B cell (primary cell): ENCODE measurements around the gene FCRL1. TPM values are rescaled to one million over a fixed set of nuclear protein-coding genes. Genes with fewer than 3 reads are reported as not detected.

Experiments used
- ATAC-seq: fragments of 200-7000 bp; cut with Tn5 transposase; one replicate; pipeline ENCODE4 v1.10.0; 2021; ENCODE audit warnings: low read depth, mild to moderate bottlenecking, moderate number of reproducible peaks, moderate library complexity
- CTCF ChIA-PET: fragments of 350-600 bp; sonication (Branson Sonifier 250); formaldehyde crosslinking; loops from one replicate; lab custom pipeline; 2021; ENCODE audit warnings: antibody characterized with exemption, inconsistent platforms; lab: Charles Lee
- POLR2A ChIA-PET: fragments of 350-600 bp; sonication (Branson Sonifier 250); formaldehyde crosslinking; loops from one replicate; lab custom pipeline; 2021; ENCODE audit warnings: antibody characterized with exemption; lab: Charles Lee
- DNase-seq: peaks from one replicate; pipeline ENCODE4 v3.0.0; 2013
- H2AFZ ChIP-seq: 2 replicates; pipeline ENCODE4 v1.6.1; 2012; ENCODE audit warnings: mild to moderate bottlenecking, low read depth, low read length; ENCODE audit not compliant: insufficient read depth, poor library complexity, severe bottlenecking
- H3K27ac ChIP-seq, 2 donors: 1 replicate in 1 of 2; 2 replicates in 1 of 2; pipeline ENCODE4 v1.5.1; 2012 to 2013; ENCODE audit warnings: low read length in 2 of 2, mild to moderate bottlenecking in 2 of 2, moderate library complexity in 1 of 2
- H3K27me3 ChIP-seq, 4 experiments: fragments of 200-600 bp in 1 of 4; sonication (generic) in 1 of 4; replicated peaks in 1 of 4; 1 replicate in 2 of 4; 2 replicates in 2 of 4; pipeline versions ENCODE4 v1.6.1 to v1.7.0; 2013 to 2016; ENCODE audit warnings: low read length in 3 of 4, mild to moderate bottlenecking in 2 of 4, mixed read lengths in 1 of 4, moderate library complexity in 1 of 4; ENCODE audit not compliant: insufficient read depth in 4 of 4, control insufficient read depth in 3 of 4; ENCODE audit errors: control extremely low read depth in 1 of 4
- H3K36me3 ChIP-seq, 2 experiments: replicated peaks in 1 of 2; 1 replicate in 1 of 2; 2 replicates in 1 of 2; pipeline versions ENCODE4 v1.6.1 to v1.7.1; 2013; ENCODE audit warnings: low read length in 1 of 2; ENCODE audit not compliant: insufficient read depth in 2 of 2, control insufficient read depth in 1 of 2; ENCODE audit errors: control extremely low read depth in 1 of 2, extremely low read depth in 1 of 2
- H3K4me1 ChIP-seq, 2 donors: fragments of 200-600 bp in 1 of 2; sonication (generic) in 1 of 2; 1 replicate in 1 of 2; 2 replicates in 1 of 2; pipeline versions ENCODE4 v1.5.1 to v1.6.1; 2013 to 2017; ENCODE audit warnings: low read length in 2 of 2; ENCODE audit not compliant: control insufficient read depth in 2 of 2, insufficient read depth in 2 of 2
- H3K4me2 ChIP-seq: replicated peaks from 2 replicates; pipeline ENCODE3; 2012; ENCODE audit warnings: mild to moderate bottlenecking, low read depth, low read length; ENCODE audit not compliant: poor library complexity, severe bottlenecking
- H3K4me3 ChIP-seq, 5 experiments: fragments of 200-600 bp in 1 of 5; sonication (generic) in 1 of 5; 1 replicate in 3 of 5; 2 replicates in 2 of 5; pipeline versions ENCODE4 v1.5.1 to v1.7.0; 2011 to 2016; ENCODE audit warnings: low read length in 4 of 5, mild to moderate bottlenecking in 4 of 5, low read depth in 2 of 5, control low read depth in 1 of 5, moderate library complexity in 1 of 5; ENCODE audit not compliant: insufficient read depth in 1 of 5; ENCODE audit errors: control extremely low read depth in 1 of 5, extremely low read depth in 1 of 5
- H3K79me2 ChIP-seq: fragments of 200-600 bp; sonication (generic); one replicate; pipeline ENCODE4 v1.6.0; 2016; ENCODE audit warnings: low read length; ENCODE audit not compliant: control insufficient read depth, insufficient read depth
- H3K9ac ChIP-seq: fragments of 200-600 bp; sonication (generic); 2 replicates; pipeline ENCODE4 v1.6.1; 2017; ENCODE audit warnings: mild to moderate bottlenecking, low read length, moderate library complexity
- H3K9me3 ChIP-seq, 3 donors: one replicate each; pipeline versions ENCODE4 v1.6.1 to v1.7.1; 2013; ENCODE audit warnings: low read length in 2 of 3; ENCODE audit not compliant: control insufficient read depth in 2 of 3, insufficient read depth in 1 of 3; ENCODE audit errors: control extremely low read depth in 1 of 3
- H4K20me1 ChIP-seq: 2 replicates; pipeline ENCODE4 v1.6.0; 2012; ENCODE audit warnings: mild to moderate bottlenecking, low read length; ENCODE audit not compliant: insufficient read depth, control insufficient read depth, poor library complexity, severe bottlenecking
- H3K27ac Mint-ChIP-seq: one replicate; pipeline ENCODE4 v1.8.0; 2021; ENCODE audit warnings: mixed read lengths
- H3K27me3 Mint-ChIP-seq: one replicate; pipeline ENCODE4 v1.8.0; 2021; ENCODE audit warnings: mixed read lengths
- H3K4me1 Mint-ChIP-seq: one replicate; pipeline ENCODE4 v1.8.0; 2021; ENCODE audit warnings: mixed read lengths
- H3K4me3 Mint-ChIP-seq: one replicate; pipeline ENCODE4 v1.8.0; 2021; ENCODE audit warnings: mixed read lengths
- H3K9me3 Mint-ChIP-seq: one replicate; pipeline ENCODE4 v1.8.0; 2022; ENCODE audit warnings: mixed read lengths; ENCODE audit not compliant: insufficient read depth
- EZH2 ChIP-seq: IDR thresholded peaks from 2 replicates; pipeline ENCODE4 v1.6.1; 2012; ENCODE audit warnings: borderline replicate concordance, low read depth, mild to moderate bottlenecking, moderate library complexity, low read length; ENCODE audit not compliant: insufficient read depth, poor library complexity, severe bottlenecking
- WGBS: methylation state at CpG from one replicate; pipeline ENCODE4 v1.1.5; 2013; ENCODE audit warnings: missing lambda C conversion rate; ENCODE audit not compliant: insufficient coverage; 5-methylcytosine and 5-hydroxymethylcytosine counted together
- intact Hi-C: fragments of 100-400 bp; cut with micrococcal nuclease; formaldehyde crosslinking; loops from one replicate; pipeline ENCODE4 v1.10.0; 2022
- polyA plus RNA-seq: library from polyadenylated mRNA; depleted of rRNA; stranded (reverse); fragments of >200 nt; gene quantifications from 2 replicates; pipeline ENCODE4 v1.2.3, GENCODE V29; 2012
- total RNA-seq, 2 donors: library from RNA; stranded (reverse); fragments of 120-200 nt in 1 of 2; gene quantifications; 1 replicate in 1 of 2; 2 replicates in 1 of 2; pipeline versions ENCODE4 v1.2.3 to v1.2.4, GENCODE V29; 2013 to 2022
- TF ChIP-seq, protein P1 (sequence below): fragments of 200-600 bp; IDR thresholded peaks from one replicate; pipeline ENCODE4 v1.8.0; 2022; ENCODE audit warnings: antibody characterized with exemption, mild to moderate bottlenecking

Gene FCRL1
- total and polyA plus RNA-seq, 2 donors (not counting 1 experiment from before 2014, with no cell fraction given): 277 to 953 TPM

DNA sequence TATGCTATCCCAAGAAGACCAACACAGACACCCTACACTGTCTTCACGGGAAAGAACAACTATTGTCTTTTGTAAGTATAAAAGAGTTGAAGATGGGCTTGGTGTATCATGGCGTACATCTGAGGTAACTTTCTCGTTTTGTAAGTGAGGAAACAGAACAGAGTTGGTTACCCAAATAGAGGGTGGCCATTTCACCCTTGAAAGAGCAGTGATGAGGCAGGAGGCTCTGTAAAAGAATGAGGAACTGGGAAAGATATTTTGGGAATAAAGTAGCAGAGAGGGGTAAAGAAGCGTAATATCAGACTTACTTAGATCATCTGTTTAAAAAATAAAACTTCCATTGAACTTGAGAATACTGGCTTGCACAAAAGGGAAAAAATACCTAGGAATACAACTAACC is 61.9 kb downstream of the FCRL1 start:
- H3K36me3 ChIP-seq: peaks cover 17 to 89% of the 10 kb centered on the region in 2 experiments
- Mint-ChIP-seq H3K4me1 (peaks cover 48% of the 10 kb centered on the region), H3K9me3 (peaks cover 5% of the 10 kb centered on the region), H3K27me3 (no peaks in the 10 kb centered on the region), H3K27ac (peak overlapping the region; percentile 75), H3K4me3 (peak overlapping the region; percentile 64)
- intact Hi-C loops: no loop called here
- H3K4me3 ChIP-seq: no peak overlapping the region
- peaks cover 86% of the 10 kb centered on the region for H3K79me2 ChIP-seq
- peak overlapping the region; percentile 51 for H3K4me2 ChIP-seq
- peaks cover 8 to 17% (median 10%) of the 10 kb centered on the region in 3 donors for H3K9me3 ChIP-seq
- no peak overlapping the region for H3K9ac ChIP-seq
- peaks cover 5% of the 10 kb centered on the region for H4K20me1 ChIP-seq
- no peaks in the 10 kb centered on the region for H3K27me3 ChIP-seq
- ATAC-seq (no peak), DNase-seq (no peak)
- TF ChIP-seq, protein P1, sequence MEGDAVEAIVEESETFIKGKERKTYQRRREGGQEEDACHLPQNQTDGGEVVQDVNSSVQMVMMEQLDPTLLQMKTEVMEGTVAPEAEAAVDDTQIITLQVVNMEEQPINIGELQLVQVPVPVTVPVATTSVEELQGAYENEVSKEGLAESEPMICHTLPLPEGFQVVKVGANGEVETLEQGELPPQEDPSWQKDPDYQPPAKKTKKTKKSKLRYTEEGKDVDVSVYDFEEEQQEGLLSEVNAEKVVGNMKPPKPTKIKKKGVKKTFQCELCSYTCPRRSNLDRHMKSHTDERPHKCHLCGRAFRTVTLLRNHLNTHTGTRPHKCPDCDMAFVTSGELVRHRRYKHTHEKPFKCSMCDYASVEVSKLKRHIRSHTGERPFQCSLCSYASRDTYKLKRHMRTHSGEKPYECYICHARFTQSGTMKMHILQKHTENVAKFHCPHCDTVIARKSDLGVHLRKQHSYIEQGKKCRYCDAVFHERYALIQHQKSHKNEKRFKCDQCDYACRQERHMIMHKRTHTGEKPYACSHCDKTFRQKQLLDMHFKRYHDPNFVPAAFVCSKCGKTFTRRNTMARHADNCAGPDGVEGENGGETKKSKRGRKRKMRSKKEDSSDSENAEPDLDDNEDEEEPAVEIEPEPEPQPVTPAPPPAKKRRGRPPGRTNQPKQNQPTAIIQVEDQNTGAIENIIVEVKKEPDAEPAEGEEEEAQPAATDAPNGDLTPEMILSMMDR: no peak
- no peak for TF ChIP-seq EZH2
- H3K27ac ChIP-seq: peak overlapping the region in 1 of 2 donors; percentile 70
- H2AFZ ChIP-seq: no peak overlapping the region
- H3K4me1 ChIP-seq: peaks cover 19 to 21% of the 10 kb centered on the region in 2 donors
- ChIA-PET CTCF (interaction anchor here (0.7 to 3.3 kb wide), 2 partner anchors 7 to 15 kb away, joined by 3 to 26 read pairs; no protein-coding TSS in a partner anchor), POLR2A (no interaction called here)
- WGBS: 25% methylated on average over 2 of the region's 4 CpGs

DNA sequence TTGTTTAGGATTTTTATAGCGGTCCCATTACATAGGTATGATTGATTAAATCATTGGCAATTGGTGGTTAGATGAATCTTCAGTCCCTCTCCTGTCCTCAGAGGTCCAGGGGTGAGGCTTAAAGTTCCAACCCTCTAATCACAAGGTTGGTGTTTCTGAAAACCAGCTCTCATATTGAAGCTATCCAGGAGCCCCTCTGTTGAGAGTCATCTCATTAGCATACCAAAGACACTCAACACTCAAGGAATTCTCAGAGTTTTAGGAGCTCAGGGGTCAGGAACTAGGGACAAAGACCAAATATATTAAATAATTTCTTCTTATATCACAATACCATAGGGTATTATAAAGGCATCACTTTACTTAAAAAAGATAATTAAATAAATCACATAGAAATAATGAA is 66.3 kb downstream of the FCRL1 start:
- H3K36me3 ChIP-seq: peaks cover 26 to 81% of the 10 kb centered on the region in 2 experiments
- DNase-seq: no peak
- ATAC-seq: no peak
- H3K27ac ChIP-seq: no peak overlapping the region
- H3K4me1 Mint-ChIP-seq: peaks cover 32% of the 10 kb centered on the region
- no CpG with 5 or more reads among the region's 1 CpG for WGBS
- peaks cover 50% of the 10 kb centered on the region for H3K79me2 ChIP-seq
- ChIA-PET POLR2A (no interaction called here), CTCF (interaction anchor here (0.6 to 2.0 kb wide), 6 partner anchors 13 to 424 kb away, joined by 3 to 9 read pairs (median 4); no protein-coding TSS in a partner anchor)
- no peak overlapping the region for H3K4me2 ChIP-seq
- H3K9me3 Mint-ChIP-seq: no peaks in the 10 kb centered on the region
- no peaks in the 10 kb centered on the region for H3K27me3 ChIP-seq
- H3K9ac ChIP-seq: no peak overlapping the region
- H2AFZ ChIP-seq: no peak overlapping the region
- H3K4me3 ChIP-seq: no peak overlapping the region
- peaks cover under 1 to 3% (median 3%) of the 10 kb centered on the region in 3 donors for H3K9me3 ChIP-seq
- no peaks in the 10 kb centered on the region for H4K20me1 ChIP-seq
- peaks cover 8 to 11% of the 10 kb centered on the region in 2 donors for H3K4me1 ChIP-seq
- intact Hi-C loops: no loop called here
- no peak for TF ChIP-seq EZH2
- TF ChIP-seq, protein P1: no peak
- no peaks in the 10 kb centered on the region for H3K27me3 Mint-ChIP-seq
- H3K27ac Mint-ChIP-seq: no peak overlapping the region
- no peak overlapping the region for H3K4me3 Mint-ChIP-seq
